HCT116 (cell line): ENCODE data around the gene NAT9. TPM values are rescaled to one million over a fixed set of nuclear protein-coding genes. Genes with fewer than 3 reads are reported as not detected.

Experiments used
- ATAC-seq: fragments of 200-7000 bp; cut with Tn5 transposase; 2 replicates; pipeline ENCODE4 v1.9.1; 2020; ENCODE audit warnings: mild to moderate bottlenecking, moderate library complexity
- BruUV-seq: library from RNA; stranded (reverse); fragments of 400-500 nt; replicated peaks from 2 replicates; lab custom pipeline; 2021; lab: Mats Ljungman, UMichigan
- CTCF ChIA-PET: fragments of 300-600 bp; sonication (Branson Sonifier 250); formaldehyde crosslinking; loops from one replicate; lab custom pipeline; 2021; ENCODE audit warnings: antibody characterized with exemption; lab: Charles Lee
- POLR2A ChIA-PET: fragments of 300-600, 350-600 bp; sonication (Branson Sonifier 250); formaldehyde crosslinking; loops from one replicate; lab custom pipeline; 2021; ENCODE audit warnings: antibody characterized with exemption; lab: Charles Lee
- RAD21 ChIA-PET, 2 experiments: fragments of 300-600 bp; sonication (Branson Sonifier 250); formaldehyde crosslinking; loops; one replicate each; lab custom pipeline; 2023; ENCODE audit warnings: low total read pairs in 2 of 2; ENCODE audit not compliant: uncharacterized antibody in 2 of 2, unreplicated experiment in 2 of 2, low non-redundant PET in 1 of 2; lab: Charles Lee
- DNase-seq: peaks from one replicate; pipeline ENCODE4 v3.0.0-alpha.2; 2010; ENCODE audit warnings: low read depth, low spot score
- H2AFZ ChIP-seq: fragments of 200-600 bp; shearing (Covaris generic), sonication (generic); 2 replicates; pipeline ENCODE4 v1.6.1; 2017; ENCODE audit warnings: low read depth, mixed run types, mixed read lengths, antibody characterized with exemption, low read length; ENCODE audit not compliant: poor library complexity, severe bottlenecking
- H3K27ac ChIP-seq: 2 replicates; pipeline ENCODE4 v1.5.1; 2012; ENCODE audit warnings: low read depth, low read length
- H3K27me3 ChIP-seq: fragments of 200-600 bp; sonication (generic); 2 replicates; pipeline ENCODE4 v1.6.1; 2016; ENCODE audit warnings: mixed run types, low read length, mixed read lengths; ENCODE audit not compliant: insufficient read depth
- H3K36me3 ChIP-seq, 2 experiments: fragments of 200-500 bp in 1 of 2; fragments of 200-600 bp in 1 of 2; sonication (Bioruptor generic) in 1 of 2; sonication (generic) in 1 of 2; 2 replicates each; pipeline versions ENCODE4 v1.5.1 to v1.6.1; 2014 to 2016; ENCODE audit warnings: low read length in 2 of 2, inconsistent platforms in 1 of 2, mixed read lengths in 1 of 2, mixed run types in 1 of 2; ENCODE audit not compliant: insufficient read depth in 2 of 2, control insufficient read depth in 1 of 2
- H3K4me1 ChIP-seq, 2 experiments: fragments of 200-600 bp in 1 of 2; sonication (generic) in 1 of 2; 2 replicates each; pipeline versions ENCODE4 v1.5.1 to v1.6.1; 2012 to 2017; ENCODE audit warnings: low read length in 2 of 2, inconsistent platforms in 1 of 2, mild to moderate bottlenecking in 1 of 2, mixed read lengths in 1 of 2, mixed run types in 1 of 2, moderate library complexity in 1 of 2; ENCODE audit not compliant: insufficient read depth in 2 of 2, control insufficient read depth in 1 of 2
- H3K4me2 ChIP-seq: fragments of 200-600 bp; sonication (generic); 2 replicates; pipeline ENCODE4 v1.6.1; 2017; ENCODE audit warnings: mixed run types, low read length, mixed read lengths
- H3K4me3 ChIP-seq, 2 experiments: fragments of 200-600 bp in 1 of 2; sonication (generic) in 1 of 2; replicated peaks in 1 of 2; 2 replicates each; pipeline ENCODE4 v1.5.1; 2011 to 2016; ENCODE audit warnings: low read length in 2 of 2, control low read depth in 1 of 2, low read depth in 1 of 2, mild to moderate bottlenecking in 1 of 2, mixed read lengths in 1 of 2, mixed run types in 1 of 2
- H3K79me2 ChIP-seq: fragments of 200-600 bp; sonication (generic); 2 replicates; pipeline ENCODE4 v1.6.1; 2017; ENCODE audit warnings: mild to moderate bottlenecking, mixed run types, low read length, moderate library complexity, mixed read lengths; ENCODE audit not compliant: insufficient read depth
- H3K9ac ChIP-seq: fragments of 200-600 bp; sonication (generic); 2 replicates; pipeline ENCODE4 v1.6.1; 2016; ENCODE audit warnings: low read length, mixed read lengths
- H3K9me2 ChIP-seq: fragments of 200-600 bp; sonication (generic), shearing (Covaris generic); 2 replicates; pipeline ENCODE4 v1.6.1; 2017; ENCODE audit warnings: mixed run types, mild to moderate bottlenecking, moderate library complexity; ENCODE audit not compliant: insufficient read depth
- H3K9me3 ChIP-seq, 2 experiments: fragments of 200-500 bp in 1 of 2; fragments of 200-600 bp in 1 of 2; sonication (Bioruptor generic) in 1 of 2; sonication (generic) in 1 of 2; 2 replicates each; pipeline ENCODE4 v1.6.1; 2014 to 2017; ENCODE audit warnings: low read length in 2 of 2, mixed read lengths in 2 of 2, inconsistent platforms in 1 of 2, low read depth in 1 of 2, mild to moderate bottlenecking in 1 of 2, mixed run types in 1 of 2, moderate library complexity in 1 of 2; ENCODE audit not compliant: control insufficient read depth in 1 of 2, insufficient read depth in 1 of 2
- H4K20me1 ChIP-seq: fragments of 200-600 bp; sonication (generic), shearing (Covaris generic); 2 replicates; pipeline ENCODE4 v1.6.1; 2017; ENCODE audit warnings: mixed run types, mild to moderate bottlenecking, moderate library complexity; ENCODE audit not compliant: insufficient read depth
- CEBPB ChIP-seq: IDR thresholded peaks from 2 replicates; pipeline ENCODE4 v1.6.1; 2012; ENCODE audit warnings: low read depth
- FOSL1 ChIP-seq: IDR thresholded peaks from 2 replicates; pipeline ENCODE4 v1.6.1; 2012; ENCODE audit warnings: low read depth
- POLR2AphosphoS5 ChIP-seq: IDR thresholded peaks from 2 replicates; pipeline ENCODE4 v1.6.1; 2011; ENCODE audit warnings: mild to moderate bottlenecking, low read depth, low read length, moderate library complexity
- RAD21 ChIP-seq: IDR thresholded peaks from 2 replicates; pipeline ENCODE4 v1.6.1; 2012; ENCODE audit warnings: low read depth, mild to moderate bottlenecking
- SIN3A ChIP-seq: IDR thresholded peaks from 2 replicates; pipeline ENCODE4 v1.6.1; 2012; ENCODE audit warnings: low read depth
- SP1 ChIP-seq: IDR thresholded peaks from 2 replicates; pipeline ENCODE4 v1.6.1; 2012; ENCODE audit warnings: low read depth
- TCF7L2 ChIP-seq: IDR thresholded peaks from 2 replicates; pipeline ENCODE4 v1.7.0; 2011; ENCODE audit warnings: borderline replicate concordance, inconsistent platforms; ENCODE audit not compliant: insufficient read depth, insufficient read length; ENCODE audit errors: extremely low read depth
- intact Hi-C: fragments of 100-400 bp; cut with micrococcal nuclease; formaldehyde crosslinking; loops from 2 replicates; pipeline ENCODE4 v1.10.0; 2022
- total RNA-seq: library from RNA; stranded (reverse); gene quantifications from one replicate; pipeline ENCODE4 v1.2.1, GENCODE V29; 2021; ENCODE audit not compliant: unreplicated experiment
- TF ChIP-seq, protein P1 (sequence below): IDR thresholded peaks from 2 replicates; pipeline ENCODE4 v1.6.1; 2012

The NAT9 gene
- total RNA-seq, 1 experiment from 2014 or later: 88.7 TPM

DNA sequence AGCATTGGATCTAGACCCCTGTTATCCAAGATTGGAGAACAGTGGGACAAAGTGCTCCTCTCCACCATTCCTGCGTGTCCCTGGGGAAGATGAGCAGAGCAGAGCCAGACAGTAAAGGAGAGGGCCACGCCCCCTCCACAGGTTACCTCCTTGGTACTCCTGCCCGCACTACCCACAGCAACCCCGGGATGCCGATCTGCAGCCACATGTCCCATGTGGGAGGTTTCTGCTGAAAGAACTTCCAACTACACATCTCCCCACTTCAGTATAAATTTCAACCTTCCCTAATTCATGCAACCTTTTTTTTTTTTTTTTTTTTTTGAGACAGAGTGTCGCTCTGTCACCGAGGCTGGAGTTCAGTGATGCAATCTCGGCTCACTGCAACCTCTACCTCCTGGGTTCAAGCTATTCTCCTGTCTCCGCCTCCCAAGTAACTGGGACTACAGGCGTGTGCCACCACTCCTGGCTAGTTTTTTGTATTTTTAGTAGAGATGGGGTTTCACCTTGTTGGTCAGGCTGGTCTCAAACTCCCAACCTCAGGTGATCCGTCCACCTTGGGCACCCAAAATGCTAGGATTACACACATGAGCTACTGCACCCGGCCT, 36.8 kb downstream of the NAT9 start:
- Histone ChIP-seq H2AFZ (no peak overlapping the region), H3K4me1 (peaks cover 26 to 28% of the 10 kb centered on the region in 2 experiments), H3K36me3 (no peaks in the 10 kb centered on the region)
- no peak for ATAC-seq
- CTCF ChIA-PET: interaction anchor here (5.0 kb wide), 1 partner anchor 82 kb away, joined by 253 read pairs; no protein-coding TSS in a partner anchor
- TF ChIP-seq, protein P1, sequence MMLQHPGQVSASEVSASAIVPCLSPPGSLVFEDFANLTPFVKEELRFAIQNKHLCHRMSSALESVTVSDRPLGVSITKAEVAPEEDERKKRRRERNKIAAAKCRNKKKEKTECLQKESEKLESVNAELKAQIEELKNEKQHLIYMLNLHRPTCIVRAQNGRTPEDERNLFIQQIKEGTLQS: no peak
- no peak for TF ChIP-seq SIN3A
- no peak for TF ChIP-seq FOSL1
- TF ChIP-seq RAD21: no peak
- no peak for TF ChIP-seq CEBPB
- TF ChIP-seq SP1: no peak
- TF ChIP-seq TCF7L2: no peak
- TF ChIP-seq POLR2AphosphoS5: no peak
- TF ChIP-seq, all 23 proteins: peak for 0
- Histone ChIP-seq H3K9me2 (no peaks in the 10 kb centered on the region), H3K4me2 (no peak overlapping the region), H3K79me2 (no peaks in the 10 kb centered on the region), H4K20me1 (no peaks in the 10 kb centered on the region), H3K27ac (no peak overlapping the region), H3K27me3 (no peaks in the 10 kb centered on the region), H3K4me3 (no peak overlapping the region), H3K9ac (no peak overlapping the region), H3K9me3 (no peaks in the 10 kb centered on the region)
- no peak for DNase-seq
- ChIA-PET RAD21 (interaction anchor here (0.7 to 3.3 kb wide), 2 partner anchors 82 kb away, joined by 6 to 52 read pairs; no protein-coding TSS in a partner anchor), POLR2A (no interaction called here)
- intact Hi-C loops: no loop called here
- no TSS peak for BruUV-seq
